ENCODE data around the gene ARL9.
A peak's percentile ranks its signal among the peaks of the same experiment; 100 is the strongest.

The ARL9 gene, protein sequence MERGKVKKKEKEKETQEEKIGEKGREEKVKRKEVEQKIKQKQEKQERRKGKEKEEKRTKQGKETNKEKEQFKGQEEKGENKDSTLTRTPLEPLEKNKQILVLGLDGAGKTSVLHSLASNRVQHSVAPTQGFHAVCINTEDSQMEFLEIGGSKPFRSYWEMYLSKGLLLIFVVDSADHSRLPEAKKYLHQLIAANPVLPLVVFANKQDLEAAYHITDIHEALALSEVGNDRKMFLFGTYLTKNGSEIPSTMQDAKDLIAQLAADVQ

DNA sequence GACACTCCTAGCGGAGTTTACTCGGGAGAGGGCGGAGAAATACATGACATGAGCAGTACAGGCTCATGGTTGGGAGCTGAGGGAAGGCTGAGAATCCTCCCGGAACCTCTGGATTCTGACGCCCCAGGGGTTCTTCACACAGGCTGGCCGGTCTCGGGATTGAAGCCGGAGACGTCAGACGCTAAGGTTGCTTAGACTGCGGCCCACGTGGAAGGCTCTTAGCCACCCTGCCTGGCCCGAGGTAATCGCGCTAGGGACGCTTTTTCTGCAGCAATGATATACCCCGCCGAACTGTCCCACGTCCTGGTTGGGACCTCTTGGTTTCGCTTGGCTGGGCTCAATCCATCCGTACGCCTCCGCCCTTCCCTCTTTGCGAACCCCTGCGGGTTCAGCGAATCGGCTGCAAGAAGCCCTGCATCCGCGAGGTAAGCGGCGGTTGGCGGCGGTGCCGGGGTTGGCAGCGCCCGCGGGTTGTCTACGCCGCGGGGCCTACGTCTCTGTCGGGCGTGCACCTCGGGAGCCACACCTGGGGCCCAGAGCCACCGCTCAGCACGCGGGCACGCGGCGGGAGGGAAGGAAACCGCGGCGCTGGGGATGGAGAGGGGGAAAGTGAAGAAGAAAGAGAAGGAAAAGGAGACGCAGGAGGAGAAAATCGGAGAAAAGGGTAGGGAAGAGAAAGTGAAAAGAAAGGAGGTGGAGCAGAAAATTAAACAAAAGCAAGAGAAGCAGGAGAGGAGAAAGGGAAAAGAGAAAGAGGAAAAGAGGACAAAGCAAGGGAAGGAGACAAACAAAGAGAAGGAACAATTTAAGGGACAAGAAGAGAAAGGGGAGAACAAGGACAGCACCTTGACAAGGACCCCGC lies at the start of gene ARL9:
Gene ARL9, plus strand, starts transcription at position 523 of the 862 bp plus-strand sequence. Its CDS starts 72 bp downstream, at position 595.
- peak; percentile 74 for DNase-seq (ENCODE audit: low spot score)

DNA sequence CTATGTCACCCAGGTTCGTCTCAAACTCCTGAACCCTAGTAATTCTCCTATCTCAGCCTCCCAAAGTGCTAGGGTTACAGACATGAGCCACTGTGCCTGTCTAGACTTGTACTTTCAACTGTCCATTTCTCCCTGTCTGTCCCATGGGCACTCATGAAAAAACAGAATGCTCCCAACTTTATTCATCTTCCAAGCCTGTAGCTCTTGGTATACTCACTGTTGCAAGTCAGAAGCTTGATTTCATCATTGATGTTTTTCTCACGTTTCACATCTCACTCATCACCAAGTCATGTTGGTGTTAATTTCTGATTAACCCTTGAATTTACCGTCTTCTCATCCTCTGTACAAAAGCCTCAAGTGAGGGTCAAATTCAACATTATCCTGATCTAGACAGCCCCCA lies 45.5 kb upstream of the ARL9 start:
- no peak for DNase-seq (ENCODE audit: low spot score)

DNA sequence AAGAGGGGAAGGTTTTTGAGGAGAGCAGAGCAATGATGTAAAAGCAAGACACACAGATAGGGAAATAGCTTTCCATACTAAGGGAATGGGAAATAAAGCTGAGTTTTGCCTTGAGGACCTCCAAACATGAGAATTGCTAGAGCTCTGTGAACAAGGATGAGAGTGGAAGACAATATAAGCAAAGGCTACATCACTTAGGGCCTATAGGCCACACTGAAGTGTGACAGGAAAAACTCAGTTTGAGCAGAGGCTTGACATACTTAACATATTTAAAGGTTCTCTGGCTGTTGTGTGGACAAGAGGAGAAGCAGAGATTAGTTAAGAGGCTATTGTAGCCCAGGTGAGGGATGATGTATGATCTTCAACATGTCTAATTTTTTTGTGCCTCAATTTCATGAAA lies 43.4 kb upstream of the ARL9 start:
- no peak for DNase-seq (ENCODE audit: low spot score)

DNA sequence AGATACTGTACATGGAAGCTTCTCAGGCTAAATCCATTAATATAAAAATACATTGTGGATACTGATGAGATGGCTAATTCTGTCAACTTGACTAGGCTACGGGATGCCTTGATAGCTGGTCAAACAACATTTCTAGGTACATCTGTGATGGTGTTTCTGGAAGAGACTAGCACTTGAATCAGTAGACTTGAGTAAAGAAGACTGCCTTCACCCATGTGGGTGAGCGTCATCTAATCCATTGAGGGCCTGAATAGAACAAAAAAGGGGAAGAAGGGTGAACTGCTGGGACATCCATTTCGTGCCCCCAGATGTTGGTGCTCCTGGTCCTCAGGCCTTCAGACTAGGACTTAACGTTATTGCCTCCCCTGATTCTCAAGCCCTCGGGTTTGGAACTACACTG lies 41.9 kb upstream of the ARL9 start:
- no peak for DNase-seq (ENCODE audit: low spot score)

DNA sequence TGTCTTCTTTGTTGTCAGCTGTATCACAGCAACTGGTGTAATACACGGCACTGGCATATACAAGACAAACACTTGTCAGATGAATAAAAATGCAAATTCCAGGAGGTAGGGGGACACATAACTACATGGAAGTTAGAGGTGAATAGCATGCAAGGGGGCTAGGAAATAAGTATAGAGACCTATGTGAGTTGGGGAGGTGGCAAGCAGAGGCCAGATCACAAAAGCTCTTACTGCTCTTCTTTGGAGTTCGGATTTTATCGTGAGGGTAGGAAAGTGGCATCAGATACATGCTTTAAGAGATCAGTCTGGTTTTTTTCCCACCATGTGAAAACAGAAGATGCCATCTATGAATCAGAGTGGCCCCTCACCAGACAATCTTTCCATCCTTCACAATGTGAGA lies 41.0 kb upstream of the ARL9 start:
- DNase-seq (ENCODE audit: low spot score), result no peak

DNA sequence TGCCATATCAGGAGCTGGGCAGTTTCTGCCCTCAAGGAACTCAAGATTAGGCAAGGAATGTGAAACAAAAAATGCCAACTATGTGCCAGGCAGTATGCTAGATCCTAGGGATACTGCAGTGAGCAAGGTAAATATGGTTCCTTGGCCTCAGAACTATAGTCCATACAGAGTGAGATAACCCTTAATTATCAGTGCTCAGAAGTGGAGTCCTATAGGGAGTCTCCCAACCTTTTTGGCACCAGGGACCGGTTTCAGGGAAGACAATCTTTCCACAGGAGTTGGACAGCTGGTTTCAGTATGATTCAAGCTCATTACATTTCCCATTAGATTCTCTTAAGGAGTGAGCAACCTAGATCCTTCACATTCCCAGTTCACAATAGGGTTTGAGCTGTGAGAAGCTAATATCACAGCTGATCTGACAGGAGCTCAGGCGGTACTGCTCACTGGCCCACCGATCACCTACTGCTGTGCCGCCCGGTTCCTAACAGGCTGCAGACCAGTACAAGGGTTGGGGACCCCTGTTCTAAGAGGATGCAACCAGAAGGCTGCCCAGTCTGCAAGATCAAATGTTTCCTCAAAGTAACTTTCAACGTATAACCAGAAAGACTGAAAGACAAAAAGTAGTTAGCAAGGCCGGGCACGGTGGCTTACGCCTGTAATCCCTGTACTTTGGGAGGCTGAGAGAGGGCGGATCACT lies 39.8 kb upstream of the ARL9 start:
- DNase-seq (ENCODE audit: low spot score), result peak; percentile 11

DNA sequence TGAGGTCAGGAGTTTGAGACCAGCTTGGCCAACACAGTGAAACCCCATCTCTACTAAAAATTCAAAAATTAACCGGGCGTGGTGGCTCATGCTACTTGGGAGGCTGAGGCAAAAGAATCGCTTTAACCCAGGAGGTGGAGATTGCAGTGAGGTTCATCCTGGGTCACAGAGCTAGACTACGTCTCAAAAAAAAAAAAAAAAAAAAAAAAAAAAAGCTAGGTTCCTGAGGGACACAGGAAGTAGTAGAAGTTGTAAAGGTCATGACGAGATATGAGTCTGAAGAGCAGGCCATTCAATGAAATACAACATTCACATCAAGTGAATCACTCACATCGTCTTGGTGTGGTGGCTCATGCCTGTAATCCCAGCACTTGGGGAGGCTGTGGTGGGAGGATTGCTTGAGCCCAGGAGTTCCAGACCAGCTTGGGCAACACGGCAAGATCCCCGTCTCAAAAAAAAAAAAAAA lies 39.3 kb upstream of the ARL9 start:
- DNase-seq (ENCODE audit: low spot score), result peak; percentile 72

DNA sequence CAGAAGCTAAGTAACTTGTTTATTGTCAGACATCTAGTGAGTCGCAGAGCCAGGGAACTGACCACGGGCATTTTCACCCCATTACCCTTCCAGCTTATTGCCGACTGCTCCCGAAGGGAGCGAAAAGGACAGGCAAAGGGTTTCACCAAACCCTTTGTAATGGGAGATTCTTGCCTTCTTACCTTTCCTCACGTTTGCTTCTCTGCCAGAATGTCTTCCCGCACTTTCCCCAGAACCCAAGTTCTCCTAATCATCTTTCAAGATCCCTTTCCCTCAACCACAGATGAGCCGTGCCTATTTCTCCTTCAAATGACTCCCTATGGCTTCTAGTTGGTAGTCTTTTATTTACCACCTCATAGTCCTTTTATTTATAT lies 38.7 kb upstream of the ARL9 start:
- peak; percentile 10 for DNase-seq (ENCODE audit: low spot score)

DNA sequence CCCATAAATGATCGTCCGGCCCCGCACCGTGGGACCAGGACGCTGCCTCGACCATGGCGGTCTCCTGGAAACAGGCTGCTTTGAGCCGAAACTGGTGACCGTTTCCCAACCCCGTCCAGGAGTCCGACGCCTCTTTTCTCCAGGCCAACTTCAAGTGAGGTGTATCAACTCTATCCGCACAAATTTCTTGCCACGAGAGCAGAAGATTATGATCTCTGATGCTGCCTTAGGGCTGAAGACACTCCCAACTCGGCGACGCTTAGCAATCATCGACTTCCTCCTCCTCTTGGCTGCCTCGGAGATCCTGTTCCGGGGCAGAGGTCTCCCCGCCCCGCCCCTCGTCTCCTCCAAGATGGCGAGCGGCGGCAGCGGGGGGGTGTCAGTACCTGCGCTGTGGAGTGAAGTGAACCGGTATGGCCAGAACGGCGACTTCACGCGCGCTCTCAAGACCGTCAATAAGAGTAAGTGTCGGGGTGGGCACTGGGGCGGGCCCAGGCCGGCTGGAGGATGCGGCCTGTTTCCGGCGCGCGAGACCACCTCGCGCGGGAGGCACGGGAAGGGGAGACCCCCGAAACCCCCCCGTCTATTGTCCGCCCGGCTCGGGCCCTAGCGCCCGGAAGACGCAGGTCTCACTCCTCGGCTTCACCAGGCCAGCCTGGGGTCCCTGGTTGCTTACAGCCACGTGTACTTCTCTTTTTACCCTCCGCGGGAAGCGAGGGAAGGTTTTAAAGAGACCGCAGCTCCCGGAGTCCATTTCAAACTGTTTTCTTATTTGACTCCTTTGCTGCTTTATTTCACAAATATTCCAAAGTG lies 38.1 kb upstream of the ARL9 start, which contains the start of gene SRP72:
Gene SRP72, plus strand, starts transcription at position 334 of the 813 bp plus-strand sequence. Its CDS starts 19 bp downstream, at position 353.
- DNase-seq (ENCODE audit: low spot score), result peak; percentile 95

DNA sequence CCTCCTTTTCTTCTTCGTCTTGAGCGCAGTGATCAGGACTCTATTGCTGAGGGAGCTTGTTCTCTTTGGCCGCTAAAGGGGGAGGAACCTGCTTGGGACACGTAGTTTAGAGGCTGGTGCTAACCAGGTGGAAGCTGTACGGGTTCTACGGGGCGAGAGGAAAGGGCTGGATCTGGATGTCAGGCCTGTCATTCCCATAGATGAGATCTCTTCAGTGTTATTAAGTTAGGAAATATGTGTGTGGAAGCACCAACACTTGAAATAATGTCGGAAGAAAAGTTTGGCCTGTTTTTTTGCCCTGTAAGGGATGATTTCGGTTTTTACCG lies 37.5 kb upstream of the ARL9 start:
- DNase-seq (ENCODE audit: low spot score), result peak; percentile 33

DNA sequence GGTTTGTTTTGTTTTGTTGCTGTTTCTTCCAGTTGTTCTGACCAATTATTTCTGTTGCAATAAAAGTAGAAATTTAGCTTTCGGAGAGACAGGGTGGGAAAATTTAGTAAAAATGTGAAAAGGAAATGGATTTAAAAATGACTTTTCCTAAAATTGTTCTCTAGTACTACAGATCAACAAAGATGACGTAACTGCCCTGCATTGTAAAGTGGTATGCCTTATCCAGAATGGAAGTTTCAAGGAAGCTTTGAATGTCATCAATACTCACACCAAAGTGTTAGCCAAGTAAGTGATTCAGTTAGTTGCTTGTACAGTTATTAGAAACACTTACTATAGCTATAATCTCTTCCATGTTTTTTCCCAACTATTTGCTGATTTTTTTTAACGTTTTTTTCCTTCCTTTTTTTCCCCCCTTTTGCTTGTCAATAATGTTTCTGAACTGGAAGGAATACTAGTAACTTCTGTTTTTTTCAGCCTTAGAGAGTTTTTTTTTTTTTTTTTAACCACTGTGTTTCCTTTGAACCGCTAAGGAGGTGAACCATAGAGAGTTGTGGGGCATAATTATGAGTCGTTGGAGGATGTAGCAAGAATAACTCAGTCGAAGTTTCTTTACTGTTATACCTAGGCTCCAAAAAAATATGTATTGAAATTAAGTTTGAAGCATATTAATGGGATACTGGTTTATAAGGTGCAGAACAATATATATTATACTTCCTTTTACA lies 35.9 kb upstream of the ARL9 start:
- no peak for DNase-seq (ENCODE audit: low spot score)

DNA sequence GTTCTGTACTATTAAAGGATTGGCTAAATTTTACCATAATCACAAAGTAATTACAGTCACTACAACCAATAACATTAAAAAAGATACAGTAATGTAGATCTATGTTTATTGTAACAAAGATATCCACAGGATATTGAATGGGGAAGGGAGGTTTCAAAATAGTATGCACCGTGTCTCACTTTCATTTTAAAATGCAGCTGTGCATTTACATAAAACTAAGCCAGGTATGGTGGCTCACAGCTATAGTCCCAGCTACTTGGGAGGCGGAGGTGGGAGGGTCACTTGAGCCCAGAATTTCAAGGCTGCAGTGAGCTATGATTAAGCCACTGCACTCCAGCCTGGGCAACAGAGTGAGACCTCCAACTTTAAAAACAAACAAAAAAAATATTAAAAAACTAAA lies 29.7 kb upstream of the ARL9 start:
- DNase-seq (ENCODE audit: low spot score), result no peak

DNA sequence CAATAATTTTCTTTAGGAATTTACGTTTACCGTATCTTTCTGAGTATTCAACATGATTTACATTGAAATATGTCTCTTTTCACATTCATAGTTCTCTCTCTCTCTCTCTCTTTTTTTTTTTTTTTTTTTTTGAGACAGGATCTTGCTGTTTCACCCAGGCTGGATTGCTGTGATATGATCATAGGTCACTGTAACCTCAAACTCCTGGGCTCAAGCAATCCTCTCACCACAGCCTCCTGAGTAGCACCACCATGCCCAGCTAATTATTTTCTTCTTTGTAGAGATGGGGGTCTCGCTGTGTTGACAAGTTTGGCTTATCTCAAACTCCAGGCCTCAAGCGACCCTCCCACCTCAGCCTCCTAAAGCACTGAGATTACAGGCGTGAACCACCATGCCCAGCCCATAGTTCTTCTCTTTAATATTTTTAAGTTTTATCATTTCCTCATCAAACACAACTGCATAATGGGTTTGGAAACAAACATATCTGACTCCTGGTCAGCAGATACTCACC lies 28.3 kb upstream of the ARL9 start:
- no peak for DNase-seq (ENCODE audit: low spot score)

DNA sequence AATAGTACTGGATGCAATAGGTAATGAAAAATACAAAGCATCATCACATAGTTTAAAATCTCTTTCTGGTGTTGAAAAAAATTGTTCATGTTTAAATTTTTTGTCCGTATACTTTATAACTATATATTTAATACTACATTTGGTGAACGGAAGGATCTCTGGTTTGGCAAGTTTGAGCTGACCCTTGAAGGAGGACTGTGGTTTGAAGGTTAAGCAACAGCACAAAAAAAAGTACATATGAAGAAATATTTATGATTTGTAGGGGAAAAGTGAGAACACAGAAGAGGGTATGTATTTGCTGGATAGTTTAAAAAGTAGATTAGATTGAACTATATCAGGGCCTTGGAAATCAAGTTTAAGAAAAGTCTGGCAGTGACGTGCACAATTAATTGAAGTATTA lies 24.9 kb upstream of the ARL9 start:
- no peak for DNase-seq (ENCODE audit: low spot score)

DNA sequence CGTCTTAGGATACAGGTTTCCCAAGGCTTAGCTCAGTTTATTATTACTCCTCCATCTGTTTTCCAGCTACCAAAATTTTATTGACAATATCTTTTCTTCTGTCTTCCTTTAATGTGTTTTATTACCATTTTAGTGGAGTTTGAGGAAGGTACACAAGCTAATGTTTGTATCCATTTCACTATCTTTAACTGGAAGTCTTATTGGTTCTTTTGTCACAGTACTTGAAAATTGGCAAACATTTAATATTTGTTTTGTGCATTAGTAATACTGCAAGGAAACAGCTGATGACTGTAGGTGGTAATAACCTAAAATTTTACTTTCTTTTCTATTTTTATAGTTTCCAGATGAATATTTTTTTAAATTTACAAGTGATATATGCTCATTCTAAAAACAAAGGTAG lies 9.3 kb upstream of the ARL9 start:
- no peak for DNase-seq (ENCODE audit: low spot score)

DNA sequence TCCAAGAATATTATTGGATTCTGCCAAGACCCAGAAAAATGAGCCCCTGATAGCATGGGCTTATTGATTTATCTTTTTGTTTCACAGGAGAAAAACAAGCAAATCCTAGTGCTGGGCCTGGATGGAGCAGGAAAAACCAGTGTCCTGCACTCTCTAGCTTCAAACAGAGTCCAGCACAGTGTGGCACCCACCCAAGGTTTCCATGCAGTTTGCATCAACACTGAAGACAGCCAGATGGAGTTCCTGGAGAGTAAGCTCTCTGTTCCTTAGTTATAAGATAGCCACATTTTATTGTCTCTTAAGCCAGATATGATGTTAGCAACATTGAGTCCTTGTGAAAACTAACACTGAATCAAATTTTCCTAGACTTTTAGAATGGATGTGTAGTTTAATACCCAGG lies 5.5 kb downstream of the ARL9 start:
- no peak for DNase-seq (ENCODE audit: low spot score)

DNA sequence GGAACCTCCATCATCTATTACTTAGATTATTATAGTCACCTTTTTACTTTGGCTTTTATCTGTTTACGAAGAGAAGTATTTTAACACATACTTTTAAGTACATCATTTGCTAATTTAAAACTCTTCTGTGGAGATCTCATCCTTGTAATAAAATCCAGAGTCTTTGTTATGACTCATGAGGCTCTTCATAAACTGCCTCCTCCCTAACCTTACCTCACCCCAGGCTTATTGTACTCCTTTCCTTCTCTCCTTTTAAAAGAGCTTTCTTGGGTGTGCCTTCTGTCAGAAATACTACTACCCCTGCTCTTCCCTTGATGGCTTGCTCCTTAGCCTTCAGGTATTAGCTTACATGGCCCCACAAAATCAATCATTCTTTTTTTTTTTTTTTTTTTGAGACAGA lies 6.6 kb downstream of the ARL9 start:
- peak; percentile 55 for DNase-seq (ENCODE audit: low spot score)

DNA sequence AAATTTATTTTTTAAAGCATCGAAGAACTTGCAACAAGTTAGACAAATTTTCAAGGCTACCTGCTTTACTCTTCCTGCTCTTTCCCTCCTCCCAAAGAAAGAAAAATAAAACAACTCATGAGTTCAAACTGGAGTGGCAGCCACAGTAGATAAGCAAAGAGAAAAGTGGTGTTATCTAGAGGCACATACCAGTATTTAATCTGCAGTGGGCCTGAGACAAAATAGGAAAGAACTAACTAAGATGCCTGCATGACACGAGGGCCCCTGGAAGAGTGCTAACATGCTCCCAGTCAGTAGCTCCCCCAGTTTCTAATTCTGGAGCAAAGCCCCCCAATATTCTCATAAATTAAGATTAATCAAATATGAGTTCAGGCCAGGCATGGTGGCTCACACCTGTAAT lies 7.9 kb downstream of the ARL9 start:
- DNase-seq (ENCODE audit: low spot score), result no peak

DNA sequence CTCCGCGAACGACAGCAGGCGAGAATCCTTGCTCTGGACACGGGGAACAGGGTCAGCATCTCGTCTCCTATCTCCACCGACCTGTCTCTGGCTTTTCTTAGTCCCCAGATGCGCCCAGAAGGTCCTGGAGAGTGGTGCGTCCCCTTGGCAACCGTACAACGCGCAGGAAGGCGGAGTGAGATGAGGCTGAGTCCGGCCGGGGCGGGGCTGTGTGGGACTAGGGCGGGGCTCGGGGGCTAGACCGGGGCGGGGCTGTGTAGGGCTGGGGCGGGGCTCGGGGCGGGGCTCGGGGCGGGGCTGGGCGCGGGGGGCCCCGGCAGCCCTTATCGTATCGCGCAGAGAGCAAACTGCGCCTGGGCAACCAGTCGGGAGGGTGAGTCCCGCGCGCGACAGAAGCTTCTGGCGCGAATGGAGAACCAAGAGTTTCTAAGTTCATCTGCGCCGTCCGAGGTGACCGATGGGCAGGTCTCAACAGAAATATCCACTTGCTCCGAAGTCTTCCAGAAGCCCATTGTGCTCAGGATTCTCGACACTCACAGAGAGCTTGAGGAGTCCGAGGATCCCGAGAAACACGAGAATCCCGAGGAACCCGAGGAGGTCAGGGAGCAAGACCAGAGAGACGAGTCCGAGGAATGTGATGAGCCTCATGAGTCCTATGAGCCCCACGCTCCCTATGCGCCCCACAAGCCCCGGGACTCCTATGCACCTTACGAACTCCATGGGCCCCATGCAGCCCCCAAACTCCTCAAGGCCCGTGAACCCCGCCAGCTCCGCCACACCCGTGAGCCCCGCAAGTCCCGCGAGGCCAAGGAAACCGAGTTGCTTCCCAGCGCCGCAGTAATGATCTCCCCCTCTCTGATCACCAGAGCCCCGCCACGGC lies 24.9 kb downstream of the ARL9 start:
- peak; percentile 94 for DNase-seq (ENCODE audit: low spot score)

DNA sequence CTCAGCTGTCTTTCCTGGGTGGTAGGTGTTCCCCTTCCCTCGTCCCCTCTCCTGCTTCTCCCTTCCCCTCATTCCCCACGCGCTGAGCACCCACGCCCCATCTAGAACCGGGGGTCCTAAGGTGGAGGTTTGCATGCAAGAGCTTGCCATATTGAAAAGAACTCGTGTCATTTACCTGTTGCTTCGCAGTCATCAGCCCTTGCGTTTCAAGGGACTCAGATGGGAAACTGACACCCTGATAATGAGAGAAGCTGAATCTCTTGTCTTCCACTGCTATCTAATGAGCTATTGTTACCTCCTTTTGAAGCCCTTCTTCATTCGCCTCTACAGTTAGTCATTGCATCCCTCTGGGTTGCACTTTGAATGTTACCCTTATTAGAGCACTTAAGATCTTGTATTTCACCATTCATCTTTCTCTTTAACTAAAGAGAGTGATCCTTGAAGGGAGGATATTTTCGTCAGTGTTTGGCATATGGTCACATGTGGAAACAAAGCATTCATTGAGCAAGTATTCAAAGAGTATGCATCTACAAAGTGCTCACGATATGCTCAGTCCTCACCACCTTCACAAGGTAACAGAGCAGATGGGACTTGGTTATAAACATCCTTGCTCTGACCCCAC lies 25.7 kb downstream of the ARL9 start:
- no peak for DNase-seq (ENCODE audit: low spot score)

All from AG20443 (cell line).